HepG2 (cell line): ENCODE results near the gene VARS1. TPM values are rescaled to one million over a fixed set of nuclear protein-coding genes. Genes with fewer than 3 reads are reported as not detected.

Source experiments
- ATF6 ChIP-seq: sonication (generic); formaldehyde crosslinking; conservative IDR thresholded peaks from 2 replicates; pipeline ENCODE4 v1.4.0; 2020; ENCODE audit warnings: missing genetic modification reagents
- BRCA1 ChIP-seq: sonication (generic); formaldehyde crosslinking; IDR thresholded peaks from 2 replicates; pipeline ENCODE4 v1.4.0; 2020; ENCODE audit warnings: missing genetic modification reagents
- CHCHD3 ChIP-seq: sonication (generic); formaldehyde crosslinking; IDR thresholded peaks from 2 replicates; pipeline ENCODE4 v1.8.0; 2022; ENCODE audit warnings: mild to moderate bottlenecking, missing genetic modification reagents, moderate library complexity
- DZIP1 ChIP-seq: sonication (generic); formaldehyde crosslinking; IDR thresholded peaks from 2 replicates; pipeline ENCODE4 v1.5.0; 2020; ENCODE audit warnings: mild to moderate bottlenecking, missing genetic modification reagents
- EEA1 ChIP-seq: sonication (generic); formaldehyde crosslinking; IDR thresholded peaks from 2 replicates; pipeline ENCODE4 v1.5.1; 2020; ENCODE audit warnings: mild to moderate bottlenecking, missing genetic modification reagents, borderline replicate concordance
- FOXC1 ChIP-seq: sonication (generic); formaldehyde crosslinking; IDR thresholded peaks from 2 replicates; pipeline ENCODE4 v1.8.0; 2022; ENCODE audit warnings: mild to moderate bottlenecking, missing genetic modification reagents, borderline replicate concordance
- IKZF1 ChIP-seq: fragments of 450-650 bp; IDR thresholded peaks from 2 replicates; pipeline ENCODE4 v1.7.1; 2016
- KLF12 ChIP-seq: sonication (generic); formaldehyde crosslinking; IDR thresholded peaks from 2 replicates; pipeline ENCODE4 v1.4.0; 2020; ENCODE audit warnings: missing genetic modification reagents, borderline replicate concordance
- KMT2B ChIP-seq: IDR thresholded peaks from 2 replicates; pipeline ENCODE4 v1.6.1; 2016; ENCODE audit warnings: missing genetic modification reagents, missing compliant biosample characterization
- POGK ChIP-seq: sonication (generic); formaldehyde crosslinking; conservative IDR thresholded peaks from 2 replicates; pipeline ENCODE4 v1.8.0; 2022; ENCODE audit warnings: mild to moderate bottlenecking, moderate library complexity, missing genetic modification reagents
- POLR2G ChIP-seq: fragments of 200-400 bp; formaldehyde crosslinking; IDR thresholded peaks from 2 replicates; pipeline ENCODE4 v1.6.1; 2018; ENCODE audit warnings: mild to moderate bottlenecking, low read depth, low read length, moderate library complexity
- SMAD1 ChIP-seq: sonication (generic); formaldehyde crosslinking; IDR thresholded peaks from 2 replicates; pipeline ENCODE4 v1.4.0; 2020; ENCODE audit warnings: missing genetic modification reagents, low read depth, mild to moderate bottlenecking, borderline replicate concordance
- YEATS4 ChIP-seq: sonication (generic); formaldehyde crosslinking; IDR thresholded peaks from 2 replicates; pipeline ENCODE4 v1.4.0; 2020; ENCODE audit warnings: missing genetic modification reagents, borderline replicate concordance
- ZBTB33 ChIP-seq: sonication (generic); formaldehyde crosslinking; IDR thresholded peaks from 2 replicates; pipeline ENCODE4 v1.4.0; 2020; ENCODE audit warnings: missing genetic modification reagents
- ZFAT ChIP-seq: sonication (generic); formaldehyde crosslinking; conservative IDR thresholded peaks from 2 replicates; pipeline ENCODE4 v1.8.1; 2023; ENCODE audit warnings: missing genetic modification reagents, inconsistent platforms
- ZKSCAN8 ChIP-seq: IDR thresholded peaks from 2 replicates; pipeline ENCODE4 v1.6.1; 2016; ENCODE audit warnings: borderline replicate concordance, missing genetic modification reagents, missing compliant biosample characterization
- ZNF414 ChIP-seq: sonication (generic); formaldehyde crosslinking; IDR thresholded peaks from 2 replicates; pipeline ENCODE4 v1.5.0; 2020; ENCODE audit warnings: missing genetic modification reagents
- ZNF546 ChIP-seq: sonication (generic); formaldehyde crosslinking; conservative IDR thresholded peaks from 2 replicates; pipeline ENCODE4 v1.8.1; 2023; ENCODE audit warnings: mild to moderate bottlenecking, missing genetic modification reagents
- ZNF75D ChIP-seq: sonication (generic); formaldehyde crosslinking; IDR thresholded peaks from 2 replicates; pipeline ENCODE4 v1.8.1; 2023; ENCODE audit warnings: missing genetic modification reagents, mild to moderate bottlenecking, borderline replicate concordance
- polyA plus RNA-seq, 8 experiments: library from polyadenylated mRNA; depleted of rRNA in 3 of 8; stranded (reverse) in 7 of 8; unstranded in 1 of 8; fragments of >200 nt; fragmentation: Illumina TruSeq in 4 of 8; extraction: Trizol in 4 of 8; gene quantifications; 2 replicates each; pipeline versions ENCODE4 v1.2.1 to v1.2.3, GENCODE V29; 2011 to 2016; ENCODE audit warnings: low read depth in 4 of 8, missing spikeins in 1 of 8, mixed read lengths in 1 of 8; ENCODE audit not compliant: insufficient read depth in 1 of 8
- total RNA-seq, 5 experiments: library from RNA; depleted of rRNA; stranded (reverse); fragments of >200 nt; fragmentation: Illumina TruSeq; extraction: Trizol; gene quantifications; 2 replicates each; pipeline ENCODE4 v1.2.3, GENCODE V29; 2016; ENCODE audit warnings: low read depth in 1 of 5

The VARS1 gene
- total and polyA plus RNA-seq, 2 of the 13 experiments (the other 11 are each of a cell fraction or from before 2014, with no cell fraction given) = 14.7 to 56.1 TPM

DNA sequence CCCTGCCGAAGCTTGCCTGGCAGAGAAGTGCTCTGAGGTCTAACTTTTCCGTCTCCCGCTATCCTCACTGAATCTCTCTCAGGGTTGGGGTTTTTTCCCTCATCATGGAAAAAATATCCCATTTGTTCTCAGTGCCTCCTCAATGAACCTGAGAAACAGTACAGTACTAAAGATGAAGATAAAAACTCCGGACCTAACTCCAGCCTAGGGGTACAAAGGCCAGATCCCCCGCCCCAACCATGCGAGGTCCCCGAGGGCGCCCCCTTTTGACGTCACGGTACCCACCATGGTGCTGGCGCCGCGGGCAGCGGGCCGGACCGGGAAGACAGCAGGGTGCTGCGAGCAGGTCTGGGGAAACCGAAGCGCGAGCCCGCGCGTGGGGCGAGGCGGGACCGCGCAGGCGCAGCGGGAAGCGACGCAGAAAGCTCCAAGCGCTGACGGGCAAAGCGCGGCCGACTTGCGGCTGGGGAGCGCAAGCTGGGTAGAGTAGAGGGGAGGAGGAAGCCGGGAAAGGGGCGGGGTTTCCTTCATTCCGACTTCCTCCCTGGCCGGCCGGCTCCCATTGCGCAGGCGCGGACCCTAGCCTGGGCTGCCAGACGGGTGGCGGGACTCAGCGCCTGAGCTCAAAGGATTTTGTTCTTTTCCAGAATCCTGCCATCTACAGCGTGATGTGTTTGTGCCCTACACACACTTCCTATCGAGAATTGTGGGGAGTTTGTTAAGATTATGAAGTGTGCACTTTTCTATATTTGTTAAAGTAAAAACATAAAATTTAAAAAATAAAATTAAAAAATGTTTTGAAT lies 11.1 kb upstream of the VARS1 start, which contains the start of gene LSM2 (continued):
- peak; percentile 86; the same call in 1 of the 2 replicates for TF ChIP-seq SMAD1 (CRISPR knock-in tag)
- TF ChIP-seq KLF12 (CRISPR knock-in tag) = peak; percentile 89
- TF ChIP-seq IKZF1 = no peak
- TF ChIP-seq EEA1 = peak; percentile 83; the same call in 1 of the 2 replicates
- TF ChIP-seq ZFAT (CRISPR knock-in tag) = no peak
- no peak for TF ChIP-seq ZNF75D (CRISPR knock-in tag)
- peak; percentile 93 for TF ChIP-seq POLR2G
- TF ChIP-seq ZKSCAN8 (CRISPR knock-in tag) = peak; percentile 58; the same call in 1 of the 2 replicates
- peak; percentile 86; the same call in 1 of the 2 replicates for TF ChIP-seq CHCHD3 (CRISPR knock-in tag)
- peak; percentile 61; the same call in 1 of the 2 replicates for TF ChIP-seq FOXC1 (CRISPR knock-in tag)
- TF ChIP-seq DZIP1 (CRISPR knock-in tag) = no peak
- TF ChIP-seq YEATS4 (CRISPR knock-in tag) = peak; percentile 94
- TF ChIP-seq ZBTB33 (CRISPR knock-in tag) = no peak
- TF ChIP-seq ZNF414 (CRISPR knock-in tag) = peak; percentile 66; the same call in 1 of the 2 replicates
- peak; percentile 94 for TF ChIP-seq KMT2B (CRISPR knock-in tag)
- peak; percentile 80; the same call in 1 of the 2 replicates for TF ChIP-seq ATF6 (CRISPR knock-in tag)
- TF ChIP-seq ZNF546 (CRISPR knock-in tag) = peak; percentile 89; the same call in 1 of the 2 replicates
- TF ChIP-seq BRCA1 (CRISPR knock-in tag) = no peak
- peak; percentile 96 for TF ChIP-seq POGK (CRISPR knock-in tag)
